ENCODE data around the gene RAB11FIP4. TPM values are rescaled to one million over a fixed set of nuclear protein-coding genes. Genes with fewer than 3 reads are reported as not detected.

RAB11FIP4 gene
- total and polyA plus RNA-seq, 2 donors (not counting 3 experiments of a cell fraction or from before 2014, with no cell fraction given): 0.08 to 0.38 TPM

DNA sequence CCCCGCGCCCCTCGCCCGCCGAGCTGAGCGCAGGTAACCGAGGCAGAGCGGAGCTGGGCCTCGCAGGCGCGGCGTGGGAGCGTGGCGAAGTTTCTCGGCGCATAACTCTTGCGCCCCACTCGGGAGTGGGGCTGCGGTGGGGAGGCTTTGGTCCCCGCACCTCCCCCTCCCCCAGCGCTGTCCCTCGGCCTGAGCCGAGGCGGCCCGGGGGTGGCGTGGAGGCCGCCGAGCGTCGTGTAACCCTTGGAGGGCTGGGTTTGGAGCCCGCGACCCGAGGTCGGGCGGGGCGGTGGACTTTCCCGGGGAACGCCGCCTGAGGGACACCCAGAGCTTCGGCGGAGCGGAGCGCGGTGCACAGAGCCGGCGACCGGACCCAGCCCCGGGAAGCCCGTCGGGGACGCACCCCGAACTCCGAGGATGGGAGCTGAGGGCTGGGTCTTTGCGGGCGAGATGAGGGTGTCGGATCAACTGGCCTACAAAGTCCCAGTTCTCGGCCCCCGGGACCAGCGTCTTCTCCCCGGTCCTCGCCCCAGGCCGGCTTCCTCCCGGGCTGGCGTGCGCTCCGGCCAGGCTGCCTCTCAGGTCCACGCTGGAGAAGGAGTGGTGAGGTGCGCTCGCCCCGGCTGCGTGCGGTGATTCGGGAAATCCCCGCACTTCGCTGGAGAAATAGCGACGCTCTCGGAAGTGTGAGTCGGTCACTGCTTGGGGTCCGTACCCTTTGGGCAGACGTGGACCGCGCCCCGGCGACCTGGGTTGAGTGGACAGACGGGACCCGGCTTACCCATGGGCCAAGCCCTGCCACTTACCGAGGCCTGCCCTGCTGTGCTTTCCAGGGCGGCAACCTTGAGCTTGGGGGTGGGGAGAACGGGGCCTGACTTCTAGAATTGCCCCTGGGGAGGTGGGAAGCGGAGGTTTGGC lies 168.4 kb downstream of the RAB11FIP4 start:
- peak; percentile 56 for DNase-seq (ENCODE audit: low read depth, low spot score)

More for the DNA sequence above, 168.4 kb downstream of the RAB11FIP4 start:
- FAIRE-seq: no peak
- no peaks in the 10 kb centered on the region for H4K20me1 ChIP-seq (replicated peaks; ENCODE audit: control insufficient read depth, extremely low read depth, insufficient read depth, low read length)
- TF ChIP-seq POLR2A (IDR thresholded peaks at IDR 0.05; ENCODE audit: low read depth, low read length): no peak
- no peak for TF ChIP-seq EZH2 (IDR thresholded peaks at IDR 0.05; ENCODE audit: borderline replicate concordance, low read depth, low read length, severe bottlenecking)
- TF ChIP-seq JUN (IDR thresholded peaks at IDR 0.05; ENCODE audit: borderline replicate concordance, insufficient read depth, insufficient read length, low read depth): no peak
- no peak for TF ChIP-seq FOS (IDR thresholded peaks at IDR 0.05; ENCODE audit: borderline replicate concordance, insufficient read depth, low read length)
- TF ChIP-seq MYC (IDR thresholded peaks at IDR 0.05; ENCODE audit: low read depth, low read length): no peak
- TF ChIP-seq, protein P1, sequence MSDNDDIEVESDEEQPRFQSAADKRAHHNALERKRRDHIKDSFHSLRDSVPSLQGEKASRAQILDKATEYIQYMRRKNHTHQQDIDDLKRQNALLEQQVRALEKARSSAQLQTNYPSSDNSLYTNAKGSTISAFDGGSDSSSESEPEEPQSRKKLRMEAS (IDR thresholded peaks at IDR 0.05; ENCODE audit: insufficient read depth, insufficient read length): no peak
- POLR2A ChIA-PET: interaction anchor here (2.4 kb wide), 1 partner anchor 163 kb away, joined by 5 read pairs; no protein-coding TSS in a partner anchor
- peak overlapping the region; percentile 91 for H3K27ac ChIP-seq (ENCODE audit: insufficient read depth, low read depth, low read length)
- no peaks in the 10 kb centered on the region for H3K9me1 ChIP-seq (replicated peaks; ENCODE audit: control insufficient read depth, extremely low read depth, insufficient read depth, low read length)
- dilution Hi-C loops (cut with MboI; ENCODE audit: extremely low pct_ligation_motif_present, low sequenced_read_pairs) (no loop called here), intact Hi-C loops (cut with micrococcal nuclease) (loop anchor here (1.0 kb wide), 1 partner anchor 162 kb away; no protein-coding TSS in a partner anchor)
- H3K9me3 ChIP-seq (replicated peaks; ENCODE audit: control insufficient read depth, insufficient read depth, low read length): no peaks in the 10 kb centered on the region
- no peaks in the 10 kb centered on the region for H3K27me3 ChIP-seq (ENCODE audit: control insufficient read depth in 2 of 2, insufficient read depth in 2 of 2, low read length in 2 of 2)
- TSS peak; percentile 32 for BruUV-seq (replicated peaks)
- peaks cover 24% of the 10 kb centered on the region for H3K4me1 ChIP-seq (ENCODE audit: control insufficient read depth, extremely low read depth, insufficient read depth, low read length)
- H3K36me3 ChIP-seq (ENCODE audit: control insufficient read depth in 2 of 2, extremely low read depth in 1 of 2, insufficient read depth in 2 of 2, low read length in 2 of 2): peaks cover 0 to 3% of the 10 kb centered on the region in 2 experiments
- H3K4me3 ChIP-seq (replicated peaks in 1 of 3; ENCODE audit: insufficient read depth in 1 of 3, low read depth in 1 of 3, low read length in 3 of 3): peak overlapping the region; percentile 43 to 89 (median 51)
- CTCF ChIA-PET: interaction anchor here (1.4 to 9.7 kb wide), 5 partner anchors 14 to 342 kb away, joined by 3 to 187 read pairs (median 8); partner anchors contain the start of gene UTP6
- peak overlapping the region; percentile 32 for H2AFZ ChIP-seq (ENCODE audit: low read depth, low read length)
- peaks cover 56% of the 10 kb centered on the region for H3K79me2 ChIP-seq (ENCODE audit: control insufficient read depth, insufficient read depth, low read length)
- peak overlapping the region; percentile 90 for H3K4me2 ChIP-seq (ENCODE audit: insufficient read depth, low read length)
- H3K9ac ChIP-seq (replicated peaks; ENCODE audit: extremely low read depth, insufficient read depth, low read length): peak overlapping the region; percentile 86
